Lung (tissue), 12 donors: ENCODE results near the gene UVSSA. TPM values are rescaled to one million over a fixed set of nuclear protein-coding genes. Genes with fewer than 3 reads are reported as not detected.

Experiments
- ATAC-seq: fragments of 200-7000 bp; cut with Tn5 transposase; one replicate; pipeline ENCODE4 v1.9.1; 2020; ENCODE audit warnings: moderate number of reproducible peaks; ENCODE audit not compliant: insufficient read depth, low FRiP score
- DNase-seq, 3 donors: peaks; one replicate each; pipeline ENCODE4 v3.0.0-alpha.2; 2013 to 2017
- H3K27ac ChIP-seq, 2 donors: one replicate each; pipeline ENCODE4 v1.5.1; 2013; ENCODE audit warnings: mild to moderate bottlenecking in 2 of 2, moderate library complexity in 2 of 2, control low read depth in 1 of 2, inconsistent platforms in 1 of 2, low read depth in 1 of 2, low read length in 1 of 2
- H3K27me3 ChIP-seq, 3 donors: one replicate each; pipeline ENCODE4 v1.5.1; 2013; ENCODE audit warnings: low read length in 2 of 3; ENCODE audit not compliant: control insufficient read depth in 3 of 3, insufficient read depth in 3 of 3
- H3K36me3 ChIP-seq, 4 donors: one replicate each; pipeline ENCODE4 v1.5.1; 2013; ENCODE audit warnings: low read length in 4 of 4, mild to moderate bottlenecking in 1 of 4, moderate library complexity in 1 of 4; ENCODE audit not compliant: control insufficient read depth in 4 of 4, insufficient read depth in 4 of 4
- H3K4me1 ChIP-seq, 5 donors: one replicate each; pipeline ENCODE4 v1.5.1; 2013; ENCODE audit warnings: low read length in 5 of 5, mild to moderate bottlenecking in 2 of 5, moderate library complexity in 1 of 5; ENCODE audit not compliant: control insufficient read depth in 5 of 5, insufficient read depth in 5 of 5
- H3K4me3 ChIP-seq: one replicate; pipeline ENCODE4 v1.5.1; 2013; ENCODE audit warnings: mild to moderate bottlenecking, control low read depth, moderate library complexity
- H3K9ac ChIP-seq, 2 donors: one replicate each; pipeline ENCODE4 v1.5.1; 2013; ENCODE audit warnings: low read length in 2 of 2, control low read depth in 1 of 2; ENCODE audit not compliant: insufficient read depth in 1 of 2
- H3K9me3 ChIP-seq, 4 donors: one replicate each; pipeline ENCODE4 v1.5.1; 2013; ENCODE audit warnings: low read length in 3 of 4, mild to moderate bottlenecking in 1 of 4, moderate library complexity in 1 of 4; ENCODE audit not compliant: control insufficient read depth in 4 of 4, insufficient read depth in 3 of 4
- WGBS, 2 donors: extraction: QIAGEN DNeasy Blood & Tissue Kit; methylation state at CpG; one replicate each; pipeline ENCODE4 v1.1.7; 2013; 5-methylcytosine and 5-hydroxymethylcytosine counted together
- polyA plus RNA-seq, 2 donors: library from polyadenylated mRNA; stranded (reverse); fragments of 200-250 nt; gene quantifications; one replicate each; pipeline ENCODE4 v1.2.1, GENCODE V29; 2013
- total RNA-seq, 2 donors: library from RNA; depleted of rRNA in 1 of 2; stranded (reverse); fragments of >200 nt in 1 of 2; gene quantifications; one replicate each; pipeline ENCODE4 v1.2.1, GENCODE V29; 2014 to 2021
- TF ChIP-seq, protein P1 (sequence below): IDR thresholded peaks from 2 replicates; pipeline ENCODE4 v1.5.1; 2012; ENCODE audit warnings: mild to moderate bottlenecking; ENCODE audit errors: control extremely low read depth, extremely low read depth
- donor health status: control.
- donor health status: control.
- donor health status: Bipolar disorder and iron deficiency.
- donor health status: healthy.
- donor health status: DM: yes; HTN: yes; CAD: no.

Gene UVSSA
- total and polyA plus RNA-seq, 4 donors = 9.8 to 50.9 (median 17.7) TPM

DNA sequence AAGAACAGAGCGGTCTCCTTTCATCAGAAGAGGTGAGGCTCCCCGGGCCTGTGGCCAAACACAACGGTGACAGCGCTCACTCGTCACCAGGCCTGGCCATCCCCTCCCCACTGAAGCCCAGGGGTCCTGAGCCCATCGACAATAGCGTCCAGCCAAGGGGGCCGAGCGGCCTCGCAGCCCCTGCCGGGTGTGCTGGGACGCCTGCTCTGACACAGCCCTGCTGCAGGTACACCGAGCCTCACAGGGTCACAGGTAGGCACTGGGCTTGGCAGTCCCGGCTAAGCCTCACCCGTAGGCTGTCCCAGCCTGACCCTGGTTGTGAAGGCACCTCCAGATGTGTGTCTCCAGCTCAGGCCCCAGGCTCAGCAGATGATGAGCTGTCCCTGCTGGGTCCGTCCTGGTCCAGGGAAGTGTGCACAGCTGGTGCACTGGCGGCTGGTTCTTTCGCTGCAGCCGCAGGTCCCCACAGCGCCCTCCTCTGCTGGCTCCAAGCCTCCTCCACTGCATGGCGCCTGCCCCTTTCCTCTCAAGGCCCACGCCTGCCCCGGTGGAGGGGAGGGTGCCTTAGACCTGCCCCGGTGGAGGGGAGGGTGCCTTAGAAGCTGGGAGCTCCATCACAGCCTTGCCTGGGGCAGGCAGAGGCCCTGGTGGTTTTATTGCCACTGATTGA is 21.5 kb downstream of the UVSSA start:
- Histone ChIP-seq H3K36me3 (peaks cover 0 to 47% (median 4%) of the 10 kb centered on the region in 4 donors), H3K27ac (no peak overlapping the region), H3K4me3 (no peak overlapping the region), H3K27me3 (no peaks in the 10 kb centered on the region), H3K4me1 (peaks cover 0 to 5% (median 0%) of the 10 kb centered on the region in 5 donors), H3K9me3 (no peaks in the 10 kb centered on the region), H3K9ac (no peak overlapping the region)
- TF ChIP-seq, protein P1, sequence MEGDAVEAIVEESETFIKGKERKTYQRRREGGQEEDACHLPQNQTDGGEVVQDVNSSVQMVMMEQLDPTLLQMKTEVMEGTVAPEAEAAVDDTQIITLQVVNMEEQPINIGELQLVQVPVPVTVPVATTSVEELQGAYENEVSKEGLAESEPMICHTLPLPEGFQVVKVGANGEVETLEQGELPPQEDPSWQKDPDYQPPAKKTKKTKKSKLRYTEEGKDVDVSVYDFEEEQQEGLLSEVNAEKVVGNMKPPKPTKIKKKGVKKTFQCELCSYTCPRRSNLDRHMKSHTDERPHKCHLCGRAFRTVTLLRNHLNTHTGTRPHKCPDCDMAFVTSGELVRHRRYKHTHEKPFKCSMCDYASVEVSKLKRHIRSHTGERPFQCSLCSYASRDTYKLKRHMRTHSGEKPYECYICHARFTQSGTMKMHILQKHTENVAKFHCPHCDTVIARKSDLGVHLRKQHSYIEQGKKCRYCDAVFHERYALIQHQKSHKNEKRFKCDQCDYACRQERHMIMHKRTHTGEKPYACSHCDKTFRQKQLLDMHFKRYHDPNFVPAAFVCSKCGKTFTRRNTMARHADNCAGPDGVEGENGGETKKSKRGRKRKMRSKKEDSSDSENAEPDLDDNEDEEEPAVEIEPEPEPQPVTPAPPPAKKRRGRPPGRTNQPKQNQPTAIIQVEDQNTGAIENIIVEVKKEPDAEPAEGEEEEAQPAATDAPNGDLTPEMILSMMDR = no peak
- 93 to 96% methylated on average over 24 of the region's 24 CpGs for WGBS, 2 donors
- ATAC-seq = no peak
- peak in 1 of 3 donors; percentile 6 for DNase-seq

DNA sequence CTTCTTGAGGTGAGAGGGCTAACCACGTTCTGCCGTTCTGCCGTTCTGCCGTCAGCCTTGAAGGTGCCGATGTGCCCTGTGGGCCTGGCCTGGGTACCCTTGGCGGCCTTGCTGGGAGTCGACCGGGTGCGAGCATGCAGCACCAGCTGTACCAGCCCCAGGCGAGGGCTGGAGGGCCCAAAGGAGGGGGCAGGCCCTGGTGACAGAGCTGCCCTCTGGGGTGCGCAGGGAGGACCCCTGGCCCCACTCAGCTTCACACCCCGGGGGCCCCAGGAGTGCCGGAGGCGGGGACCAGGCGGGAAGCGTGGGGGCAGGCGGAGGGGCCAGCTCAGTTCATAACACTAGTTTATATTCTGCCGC is 22.1 kb downstream of the UVSSA start:
- no peaks in the 10 kb centered on the region for H3K27me3 ChIP-seq
- peaks cover 0 to 49% (median 4%) of the 10 kb centered on the region in 4 donors for H3K36me3 ChIP-seq
- H3K27ac ChIP-seq = no peak overlapping the region
- no peak overlapping the region for H3K4me3 ChIP-seq
- no peak overlapping the region for H3K9ac ChIP-seq
- WGBS, 2 donors = 94 to 98% methylated on average over 17 to 18 of the region's 18 CpGs
- TF ChIP-seq, protein P1 = no peak
- H3K4me1 ChIP-seq = peaks cover 0 to 5% (median 0%) of the 10 kb centered on the region in 5 donors
- no peak for DNase-seq
- no peak for ATAC-seq
- no peaks in the 10 kb centered on the region for H3K9me3 ChIP-seq

DNA sequence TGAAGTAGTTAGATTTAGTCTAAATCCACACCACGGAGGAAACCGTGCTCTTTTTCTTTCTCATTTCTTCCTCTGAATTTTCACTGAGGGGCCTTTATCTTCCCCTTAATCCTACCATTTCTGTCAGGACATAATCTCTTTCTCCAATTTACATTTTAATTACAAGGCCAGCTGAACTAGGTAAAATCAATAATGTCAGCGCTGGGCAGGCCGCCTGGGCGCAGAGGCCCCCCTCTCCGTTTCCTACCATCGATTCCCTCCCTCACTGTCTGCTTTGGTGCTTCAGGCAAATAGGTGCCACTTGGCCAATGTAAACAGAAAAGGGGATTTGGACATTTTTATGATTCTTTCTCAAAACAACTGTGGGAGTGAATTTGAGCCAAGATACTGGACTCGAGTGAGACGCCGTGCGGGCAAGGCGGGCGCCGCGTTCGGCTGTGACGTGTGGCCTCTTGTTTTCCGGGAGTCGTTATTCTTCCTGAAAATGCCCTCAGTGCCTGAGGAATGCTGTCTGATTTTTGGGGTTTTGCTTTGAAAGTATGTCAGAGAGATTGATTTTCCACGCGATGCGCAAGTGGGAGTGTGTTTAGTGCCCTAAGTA is 22.6 kb downstream of the UVSSA start:
- 94 to 96% methylated on average over 22 of the region's 22 CpGs for WGBS, 2 donors
- Histone ChIP-seq H3K9me3 (no peaks in the 10 kb centered on the region), H3K4me1 (peaks cover 0 to 5% (median 0%) of the 10 kb centered on the region in 5 donors), H3K36me3 (peaks cover 0 to 48% (median 4%) of the 10 kb centered on the region in 4 donors), H3K27me3 (no peaks in the 10 kb centered on the region), H3K27ac (no peak overlapping the region), H3K9ac (no peak overlapping the region), H3K4me3 (no peak overlapping the region)
- DNase-seq (no peak), ATAC-seq (no peak)
- TF ChIP-seq, protein P1 = no peak
